Hematopoietic multipotent progenitor cell treated with erythropoietin and hydrocortisone succinate and interleukin-3 and kit ligand, for 15 days (in vitro differentiated cells): ENCODE results near the gene SERPINA6.
"Not testable (repeated sequence)": the region's sequence is repeated elsewhere in the genome, so short reads cannot be mapped to it uniquely, and the experiment has no call there.

Experiments
- DNase-seq: peaks from one replicate; pipeline ENCODE4 v3.0.0-alpha.2; 2015; ENCODE audit warnings: low spot score

The SERPINA6 gene, protein sequence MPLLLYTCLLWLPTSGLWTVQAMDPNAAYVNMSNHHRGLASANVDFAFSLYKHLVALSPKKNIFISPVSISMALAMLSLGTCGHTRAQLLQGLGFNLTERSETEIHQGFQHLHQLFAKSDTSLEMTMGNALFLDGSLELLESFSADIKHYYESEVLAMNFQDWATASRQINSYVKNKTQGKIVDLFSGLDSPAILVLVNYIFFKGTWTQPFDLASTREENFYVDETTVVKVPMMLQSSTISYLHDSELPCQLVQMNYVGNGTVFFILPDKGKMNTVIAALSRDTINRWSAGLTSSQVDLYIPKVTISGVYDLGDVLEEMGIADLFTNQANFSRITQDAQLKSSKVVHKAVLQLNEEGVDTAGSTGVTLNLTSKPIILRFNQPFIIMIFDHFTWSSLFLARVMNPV

DNA sequence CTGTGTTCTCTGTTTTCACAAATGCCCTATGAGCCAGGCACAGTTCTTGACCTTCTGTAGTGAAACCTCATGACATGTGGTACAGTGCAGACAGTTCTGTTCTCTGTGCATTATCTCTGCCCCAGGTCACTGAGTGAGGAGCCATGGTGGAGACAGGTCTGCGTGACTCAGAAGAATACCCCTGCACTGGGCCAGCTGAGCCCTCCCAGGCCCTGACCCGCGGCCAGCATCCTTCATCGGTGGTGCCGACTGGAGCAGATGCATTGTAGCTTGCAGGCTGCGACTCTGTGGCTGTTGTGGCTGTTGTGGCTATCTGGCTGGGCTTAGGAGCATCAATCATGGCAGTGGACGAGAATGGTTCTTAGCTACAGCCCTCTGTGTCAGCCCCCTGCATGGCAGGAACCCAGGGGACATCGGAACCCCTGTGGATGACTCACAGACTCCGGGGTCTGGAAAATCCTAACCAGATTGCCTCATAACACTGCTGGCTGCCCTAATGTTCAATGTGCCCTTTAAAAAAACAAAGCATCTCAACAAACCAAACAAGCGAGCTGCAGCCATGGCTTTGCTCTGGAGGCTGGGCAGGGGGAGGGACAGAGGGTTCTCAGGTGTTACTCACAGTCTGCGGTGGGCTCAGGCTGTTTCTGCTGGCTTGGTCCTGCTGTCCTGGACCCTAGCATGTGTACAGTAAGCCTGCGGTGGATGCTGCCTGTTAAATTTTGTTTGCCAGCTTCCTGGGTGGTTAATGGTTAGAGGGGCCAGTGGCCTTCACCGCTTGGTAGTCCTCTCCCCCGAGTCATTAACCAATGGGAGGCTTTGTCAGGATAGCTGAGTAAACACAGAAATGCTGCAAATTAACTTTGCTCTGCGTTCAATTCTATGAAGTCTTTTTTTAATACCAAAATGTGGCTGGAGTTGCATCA is at the start of gene SERPINA6:
SERPINA6 (minus strand) TSS at position 689 of the 923 bp plus-strand sequence. CDS start 8,688 bp downstream, outside the sequence.
- DNase-seq, result no peak

GRCh38 chr14:94372021-94372605 is 49.0 kb upstream of the SERPINA6 start:
- no peak for DNase-seq

- no peak for DNase-seq
Measured at GRCh38 chr14:94370524-94370910, 47.4 kb upstream of the SERPINA6 start.

- DNase-seq, result not testable (repeated sequence)
Measured at GRCh38 chr14:94369766-94370523, 46.8 kb upstream of the SERPINA6 start.

GRCh38 chr14:94368956-94369355 is 45.8 kb upstream of the SERPINA6 start:
- DNase-seq, result no peak

- no peak for DNase-seq
Measured at GRCh38 chr14:94368243-94368590, 45.1 kb upstream of the SERPINA6 start.

GRCh38 chr14:94367347-94368242 is 44.5 kb upstream of the SERPINA6 start:
- no peak for DNase-seq

DNA sequence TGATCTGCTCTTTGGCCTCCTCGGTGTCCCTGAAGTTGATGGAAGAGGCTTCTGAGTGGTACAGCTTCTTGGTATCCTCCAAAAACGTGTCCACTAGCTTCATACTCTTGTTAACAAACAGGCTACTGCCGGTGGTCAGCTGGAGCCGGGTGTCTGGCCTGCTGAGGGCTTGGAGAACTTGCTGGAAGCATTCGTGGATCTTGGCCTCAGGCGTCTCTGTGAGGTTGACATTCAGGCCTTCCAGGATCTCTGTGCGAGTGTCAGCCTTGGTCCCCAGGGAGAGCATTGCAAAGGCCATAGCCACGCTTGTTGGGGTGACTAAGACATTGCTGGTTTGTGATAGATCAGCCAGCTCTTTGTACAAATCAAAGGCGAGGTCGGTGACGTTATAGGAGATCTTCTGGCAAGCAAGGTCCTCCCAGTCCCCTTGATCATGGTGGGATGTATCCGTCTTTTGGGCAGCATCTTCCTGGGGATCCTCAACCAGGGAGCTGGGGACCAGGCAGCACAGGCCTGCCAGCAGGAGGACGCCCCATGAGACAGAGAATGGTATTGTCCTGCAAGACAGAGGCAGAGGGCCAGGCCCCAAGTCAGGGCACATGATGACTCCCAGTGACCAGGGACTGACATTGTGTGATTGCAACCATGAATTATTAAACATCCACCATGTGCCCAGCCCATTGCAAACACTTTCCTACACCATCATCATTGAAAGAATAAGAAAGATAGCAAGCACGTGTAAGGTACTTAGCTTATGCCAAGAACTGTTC is 43.2 kb upstream of the SERPINA6 start, which contains the start of gene SERPINA2:
SERPINA2 (minus strand) TSS at position 553 of the 770 bp plus-strand sequence.
- no peak for DNase-seq

GRCh38 chr14:94365624-94366023 is 42.5 kb upstream of the SERPINA6 start:
- no peak for DNase-seq

DNA sequence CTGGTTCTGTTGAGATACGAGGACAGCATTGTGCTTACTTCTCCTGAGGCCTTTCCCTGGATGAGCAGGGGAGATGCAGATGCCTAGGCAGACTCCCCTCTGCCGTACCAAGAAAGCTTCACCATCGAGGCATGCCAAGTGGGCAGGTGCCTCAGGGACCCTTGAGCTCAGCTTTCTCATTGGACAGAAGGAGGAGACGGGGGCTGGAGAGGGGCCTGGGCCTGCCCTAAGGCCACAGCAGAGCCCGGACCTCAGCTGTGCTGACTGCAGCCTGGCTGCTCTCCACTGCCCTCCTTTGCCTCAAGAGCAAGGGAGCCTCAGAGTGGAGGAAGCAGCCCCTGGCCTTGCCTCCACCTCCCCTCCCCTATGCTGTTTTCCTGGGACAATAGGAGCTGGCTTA is 41.8 kb upstream of the SERPINA6 start:
- DNase-seq, result no peak

DNA sequence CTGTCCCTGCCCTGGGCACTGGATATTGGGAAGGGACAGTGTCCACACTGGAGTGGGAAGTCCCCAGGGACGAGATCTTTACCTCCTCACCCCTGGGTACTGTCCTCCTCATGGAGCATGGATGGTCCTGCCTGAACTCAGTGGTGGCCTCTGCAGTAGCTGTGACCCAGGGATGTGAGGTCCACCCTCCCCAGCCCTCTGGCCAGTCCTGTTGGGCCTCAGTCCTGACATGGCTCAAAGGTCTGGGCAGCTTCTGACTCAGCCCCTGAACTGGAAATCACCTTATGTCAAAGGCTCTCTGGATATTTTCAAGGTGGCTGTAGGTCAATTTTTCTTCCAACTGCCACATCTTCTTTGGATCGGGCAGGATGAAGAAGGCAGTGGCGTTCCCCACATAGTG is 40.9 kb upstream of the SERPINA6 start:
- no peak for DNase-seq

DNA sequence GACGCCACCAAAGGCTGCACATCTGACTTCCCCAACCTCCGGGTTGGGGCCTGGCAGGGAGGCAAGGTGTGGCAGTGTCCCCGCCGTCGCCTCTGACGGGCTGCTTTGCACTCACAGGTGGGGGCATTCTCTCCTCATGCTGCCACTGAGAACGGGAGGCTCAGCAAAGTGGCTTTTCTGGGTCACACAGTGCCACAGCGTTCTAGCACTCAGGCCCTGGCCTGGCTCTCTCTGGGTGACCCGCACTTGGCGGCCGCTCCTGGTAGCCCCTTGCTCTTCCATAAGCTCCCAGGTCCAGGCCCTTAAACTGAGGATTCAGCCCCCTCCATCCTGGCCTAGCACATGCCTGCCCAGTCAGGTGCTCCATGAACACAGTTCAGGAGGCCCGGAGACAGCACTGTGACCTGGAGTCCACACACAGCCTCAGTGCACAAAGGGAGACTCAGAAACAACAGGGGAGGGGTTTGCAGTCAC is 40.1 kb upstream of the SERPINA6 start:
- DNase-seq, result no peak

DNA sequence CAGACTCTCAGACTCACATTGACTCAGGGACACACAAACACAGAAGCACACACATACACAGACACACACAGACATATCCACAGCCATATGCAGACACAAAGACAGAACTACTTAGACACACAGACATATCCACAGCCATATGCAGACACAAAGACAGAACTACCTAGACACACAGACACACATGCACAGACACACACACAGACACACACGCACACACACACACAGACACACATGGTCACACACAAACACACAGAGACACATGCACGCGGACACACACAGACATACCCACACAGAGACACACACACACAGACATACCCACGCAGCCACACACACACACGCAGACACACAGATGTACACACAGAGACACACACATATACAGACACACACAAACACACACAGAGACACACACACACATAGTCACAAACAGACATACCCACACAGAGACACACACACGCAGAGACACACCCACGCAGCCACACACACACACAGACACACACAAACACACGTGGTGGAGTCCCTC is 39.5 kb upstream of the SERPINA6 start:
- DNase-seq, result no peak

GRCh38 chr14:94361682-94362081 is 38.5 kb upstream of the SERPINA6 start:
- no peak for DNase-seq

DNA sequence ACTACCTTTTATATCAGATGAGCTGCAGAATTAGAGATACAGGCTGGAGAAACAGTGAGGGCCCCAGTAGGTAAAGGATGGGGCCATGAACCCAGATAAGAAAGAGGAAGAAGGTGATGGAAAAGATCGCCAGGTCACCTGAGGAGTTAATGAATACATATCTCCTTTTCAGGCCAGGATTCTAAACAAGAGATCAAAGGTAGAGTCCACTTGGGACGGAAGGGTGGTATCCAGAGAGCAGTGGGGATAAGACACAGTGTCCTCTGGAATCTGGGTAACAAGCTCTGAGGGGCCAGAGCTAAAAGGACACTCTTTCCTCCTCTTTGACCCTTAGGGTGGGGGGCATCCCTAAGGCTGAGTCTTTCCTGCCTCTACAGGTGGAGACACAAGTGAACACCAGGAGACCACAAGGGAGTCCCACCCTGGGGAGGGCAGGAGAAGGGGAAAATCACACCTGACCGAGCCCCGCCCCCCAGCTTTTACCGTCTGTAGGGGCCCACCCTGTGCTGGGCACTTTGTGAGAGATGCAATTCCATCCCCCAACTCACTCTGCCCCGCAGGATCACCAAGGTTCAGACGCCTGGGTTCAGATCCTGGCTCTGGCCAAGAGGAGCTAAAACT is 37.9 kb upstream of the SERPINA6 start:
- no peak for DNase-seq

DNA sequence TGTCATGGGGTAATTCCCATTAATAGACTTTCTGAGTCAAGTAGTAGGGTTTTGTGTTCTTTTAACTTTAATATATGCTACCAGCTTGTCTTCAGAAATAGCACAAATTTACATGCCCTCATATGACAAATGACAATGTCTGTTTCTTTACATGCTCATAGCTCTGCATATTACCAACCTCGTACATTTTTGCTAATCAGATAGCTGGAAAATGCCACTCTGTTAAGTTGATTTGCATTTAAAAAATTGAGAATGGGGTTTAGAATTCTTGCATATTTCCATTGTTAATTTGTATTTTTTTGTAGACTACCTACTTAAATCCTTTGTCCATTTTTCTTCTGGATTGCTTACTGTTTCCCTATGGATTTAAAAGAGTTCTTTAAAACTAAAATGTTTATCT is 34.0 kb upstream of the SERPINA6 start:
- no peak for DNase-seq

DNA sequence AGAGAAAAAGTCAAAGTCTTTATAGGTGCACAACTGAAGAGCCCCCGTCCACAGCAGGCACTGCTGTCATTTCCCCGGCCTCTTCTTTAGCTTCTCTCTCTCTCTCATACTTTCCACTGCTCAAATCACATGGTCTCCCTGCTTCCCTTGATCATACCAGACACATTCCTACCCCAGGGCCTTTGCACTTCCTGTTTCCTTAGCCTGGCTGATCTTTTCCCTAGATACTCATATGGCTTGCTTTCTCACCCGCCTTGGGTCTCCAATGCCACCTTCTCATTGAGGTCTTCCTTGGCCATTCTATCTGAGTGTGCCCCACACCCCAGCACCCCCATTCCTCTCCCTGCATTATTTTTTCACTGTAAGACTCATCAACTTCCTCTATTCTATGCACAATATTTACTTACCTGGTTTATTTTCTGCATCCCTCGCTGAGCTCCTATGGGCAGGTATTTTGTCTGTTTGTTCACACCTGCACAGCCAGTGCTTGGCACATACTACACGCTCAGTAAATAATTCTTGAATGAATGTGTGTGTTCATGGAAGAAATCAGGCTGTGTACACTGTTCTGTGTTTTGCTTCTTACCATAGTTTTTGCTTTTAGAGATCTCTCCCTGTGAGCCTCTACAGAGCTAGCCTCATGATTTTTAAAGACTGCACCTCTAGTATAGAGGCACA is 33.4 kb upstream of the SERPINA6 start:
- no peak for DNase-seq

DNA sequence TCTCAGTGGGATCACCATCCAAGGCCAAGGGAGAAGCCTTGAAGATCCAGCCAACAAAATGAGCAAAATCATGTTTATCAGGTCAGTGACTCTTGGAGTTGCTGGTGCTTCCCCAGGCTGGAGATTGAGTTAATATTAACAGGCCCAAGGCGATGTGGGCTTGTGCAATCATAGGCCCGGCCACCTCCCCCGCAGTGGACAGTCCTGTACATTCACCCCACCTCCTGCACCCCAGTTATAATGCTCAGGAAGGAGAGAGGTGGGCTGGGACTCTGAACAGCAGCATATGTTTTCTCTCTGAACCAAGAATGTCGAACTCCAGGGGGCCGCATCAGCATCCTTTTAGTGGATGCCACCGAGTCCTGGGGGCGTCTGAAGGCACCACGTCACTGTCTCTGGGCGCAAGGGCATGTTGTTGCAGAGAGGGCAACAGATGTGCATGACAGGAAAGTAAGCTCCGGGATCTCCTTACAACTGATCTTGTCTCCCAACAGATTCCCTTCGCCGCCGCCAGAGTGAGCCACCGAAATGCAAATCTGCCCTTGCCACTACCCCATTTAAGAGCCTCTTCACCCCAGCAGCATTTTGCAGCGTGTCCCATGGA is 32.2 kb upstream of the SERPINA6 start:
- DNase-seq, result no peak
